ENCODE results near the gene CORO2B. TPM values are rescaled to one million over a fixed set of nuclear protein-coding genes. Genes with fewer than 3 reads are reported as not detected.

CORO2B gene
- total and polyA plus RNA-seq, 9 of the 15 experiments (the other 6 are each of a cell fraction or from before 2014, with no cell fraction given) = not detected

- H4K20me1 ChIP-seq (replicated peaks; ENCODE audit: control insufficient read depth, insufficient read depth, low read length) = no peaks in the 10 kb centered on the region
- no peaks in the 10 kb centered on the region for H3K9me3 ChIP-seq (replicated peaks; ENCODE audit: control insufficient read depth, insufficient read depth, low read depth, low read length)
- POLR2A ChIA-PET = no interaction called here
- intact Hi-C loops (cut with micrococcal nuclease) (no loop called here), in situ Hi-C loops (cut with MboI) (no loop called here)
- H2AFZ ChIP-seq (ENCODE audit: low read depth, low read length) = no peak overlapping the region
- TF ChIP-seq HSF4 (CRISPR knock-in tag; IDR thresholded peaks at IDR 0.05; ENCODE audit: borderline replicate concordance) = no peak
- TF ChIP-seq ELK3 (CRISPR knock-in tag; IDR thresholded peaks at IDR 0.05) = no peak
- TF ChIP-seq ELF2 (CRISPR knock-in tag; IDR thresholded peaks at IDR 0.05) = no peak
- no peak for TF ChIP-seq FUS (optimal IDR thresholded peaks at IDR 0.05; ENCODE audit: low read depth, low read length)
- TF ChIP-seq U2AF2 (optimal IDR thresholded peaks at IDR 0.05; ENCODE audit: low read depth, low read length) = no peak
- no peak for TF ChIP-seq ZNF696 (CRISPR knock-in tag; conservative IDR thresholded peaks at IDR 0.05)
- TF ChIP-seq MCM5 (IDR thresholded peaks at IDR 0.05; ENCODE audit: low read depth) = no peak
- no peak for TF ChIP-seq SLC30A9 (CRISPR knock-in tag; IDR thresholded peaks at IDR 0.05)
- TF ChIP-seq YBX1 (IDR thresholded peaks at IDR 0.05) = no peak
- no peak for TF ChIP-seq HOXB6 (CRISPR knock-in tag; IDR thresholded peaks at IDR 0.05; ENCODE audit: borderline replicate concordance)
- TF ChIP-seq E2F1 (CRISPR knock-in tag; IDR thresholded peaks at IDR 0.05) = no peak
- TF ChIP-seq ZNF311 (CRISPR knock-in tag; IDR thresholded peaks at IDR 0.05) = no peak
- no peak for ATAC-seq
- no peaks in the 10 kb centered on the region for H3K9me1 ChIP-seq (ENCODE audit: control insufficient read depth, insufficient read depth, low read length)
- FAIRE-seq = no peak
- no peaks in the 10 kb centered on the region for H3K36me3 ChIP-seq (ENCODE audit: control insufficient read depth, insufficient read depth, low read length)
- CTCF ChIA-PET (ENCODE audit: low intra/inter-chr PET ratio) = no interaction called here
- no peaks in the 10 kb centered on the region for H3K4me1 ChIP-seq (replicated peaks in 1 of 2; ENCODE audit: control insufficient read depth in 2 of 2, insufficient read depth in 2 of 2, low read length in 2 of 2)
- no peaks in the 10 kb centered on the region for H3K79me2 ChIP-seq (ENCODE audit: control insufficient read depth, insufficient read depth, low read length)
- no peak overlapping the region for H3K4me2 ChIP-seq (ENCODE audit: insufficient read depth, low read length)
- peaks cover 0 to 7% of the 10 kb centered on the region in 2 experiments; a peak in 1 of 5 replicates for H3K27me3 ChIP-seq (ENCODE audit: control insufficient read depth in 2 of 2, insufficient read depth in 2 of 2, low read length in 2 of 2)
- WGBS (ENCODE audit: insufficient coverage, low coverage, missing lambda C conversion rate) = 0% methylated on average over 1 of the region's 1 CpG
- DNase-seq (ENCODE audit: extremely low read depth in 1 of 4, low spot score in 3 of 4) = no peak
- H3K9ac ChIP-seq (ENCODE audit: insufficient read depth in 1 of 2, low read depth in 2 of 2, low read length in 2 of 2) = no peak overlapping the region
- no peak overlapping the region for H3K4me3 ChIP-seq
- BruUV-seq (replicated peaks) = no TSS peak
- no peak overlapping the region for H3K27ac ChIP-seq (ENCODE audit: extremely low read depth, low read depth, low read length)
Observed at GRCh38 chr15:68542348-68542747, 36.4 kb upstream of the CORO2B start.

Data from K562 (cell line).